Progenitor cell of endocrine pancreas (in vitro differentiated cells): ENCODE results near the gene SNED1. TPM values are rescaled to one million over a fixed set of nuclear protein-coding genes. Genes with fewer than 3 reads are reported as not detected.

Experiments used
- DNase-seq: peaks from one replicate; pipeline ENCODE4 v3.0.0; 2021; ENCODE audit warnings: low spot score; ENCODE audit not compliant: unreplicated experiment
- H3K27ac Mint-ChIP-seq: 2 replicates; pipeline ENCODE4 v1.8.0; 2021; ENCODE audit warnings: mild to moderate bottlenecking, moderate library complexity, mixed read lengths
- H3K27me3 Mint-ChIP-seq: 2 replicates; pipeline ENCODE4 v1.8.0; 2021; ENCODE audit warnings: mixed read lengths
- H3K36me3 Mint-ChIP-seq: 2 replicates; pipeline ENCODE4 v1.8.0; 2022; ENCODE audit warnings: mixed read lengths; ENCODE audit not compliant: insufficient read depth
- H3K4me1 Mint-ChIP-seq: 2 replicates; pipeline ENCODE4 v1.8.0; 2021; ENCODE audit warnings: low read depth, mixed read lengths
- H3K4me3 Mint-ChIP-seq: 2 replicates; pipeline ENCODE4 v1.8.0; 2021; ENCODE audit warnings: low read depth, mild to moderate bottlenecking, moderate library complexity, mixed read lengths
- H3K9me3 Mint-ChIP-seq: 2 replicates; pipeline ENCODE4 v1.8.0; 2021; ENCODE audit warnings: low read depth, mixed read lengths
- long read RNA-seq: library from polyadenylated mRNA; unstranded; transcript quantifications from one replicate; pipeline ENCODE4 v2.0.0, GENCODE V29; 2020
- total RNA-seq: library from RNA; stranded (reverse); gene quantifications from 2 replicates; pipeline ENCODE4 v1.2.1, GENCODE V29; 2021
- TF ChIP-seq, protein P1 (sequence below): fragments of 200-600 bp; sonication (generic); IDR thresholded peaks from one replicate; pipeline ENCODE4 v1.5.0; 2021; ENCODE audit warnings: antibody characterized with exemption, mild to moderate bottlenecking; ENCODE audit not compliant: unreplicated experiment

Gene SNED1
- total RNA-seq = 2.2 and 2.5 TPM in 2 replicates
- long read RNA-seq, partial matches to known transcripts = 0 of 3 reads
- long read RNA-seq, other reads (novel, unspliced or antisense) = 3 of 3 reads

DNA sequence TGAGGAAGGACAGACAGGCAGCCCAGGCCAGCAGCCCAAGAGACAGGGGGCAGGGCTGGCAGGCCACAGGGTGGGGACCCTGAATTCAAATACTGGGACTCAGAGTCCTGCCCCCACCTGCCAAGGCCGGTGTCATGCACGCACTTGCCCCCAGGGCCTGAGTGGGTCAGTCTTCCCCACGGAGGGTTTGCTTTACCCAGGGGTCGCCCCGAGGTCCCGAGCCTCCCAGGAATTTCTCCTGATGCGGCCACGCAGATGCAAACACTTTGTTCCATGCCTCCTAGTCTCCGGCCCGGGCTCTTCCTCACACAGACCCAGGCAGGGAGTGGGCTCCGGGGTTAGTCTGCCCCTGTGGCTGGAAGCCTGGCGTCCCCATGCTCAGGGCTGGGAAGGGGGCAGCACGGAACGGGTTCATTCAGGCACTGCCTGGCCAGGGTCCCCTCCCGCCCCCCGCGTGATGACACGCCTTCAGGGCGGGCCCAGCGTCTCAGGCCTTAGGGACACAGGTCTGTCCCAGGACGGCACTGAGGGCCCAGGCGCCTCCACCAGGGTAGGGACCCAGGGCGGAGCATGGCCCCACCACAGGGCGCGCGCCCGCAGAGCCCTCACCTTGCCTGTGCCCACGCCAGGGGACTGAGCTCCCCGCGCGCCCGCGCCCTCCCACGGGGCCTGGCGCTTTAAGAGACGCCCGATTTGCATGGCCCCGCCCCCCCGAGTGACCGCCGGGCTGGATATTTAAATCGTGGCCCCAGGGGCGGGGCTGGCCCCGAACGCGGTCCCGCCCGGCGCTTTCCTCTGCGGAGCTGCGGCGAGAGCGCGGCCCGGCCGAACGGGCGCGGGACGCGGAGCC is at the start of gene SNED1:
TSS of gene SNED1 (plus strand) at position 763 of the 850 bp plus-strand sequence. CDS start 220 bp downstream, outside the sequence.
- peak; percentile 65 for DNase-seq
- TF ChIP-seq, protein P1, sequence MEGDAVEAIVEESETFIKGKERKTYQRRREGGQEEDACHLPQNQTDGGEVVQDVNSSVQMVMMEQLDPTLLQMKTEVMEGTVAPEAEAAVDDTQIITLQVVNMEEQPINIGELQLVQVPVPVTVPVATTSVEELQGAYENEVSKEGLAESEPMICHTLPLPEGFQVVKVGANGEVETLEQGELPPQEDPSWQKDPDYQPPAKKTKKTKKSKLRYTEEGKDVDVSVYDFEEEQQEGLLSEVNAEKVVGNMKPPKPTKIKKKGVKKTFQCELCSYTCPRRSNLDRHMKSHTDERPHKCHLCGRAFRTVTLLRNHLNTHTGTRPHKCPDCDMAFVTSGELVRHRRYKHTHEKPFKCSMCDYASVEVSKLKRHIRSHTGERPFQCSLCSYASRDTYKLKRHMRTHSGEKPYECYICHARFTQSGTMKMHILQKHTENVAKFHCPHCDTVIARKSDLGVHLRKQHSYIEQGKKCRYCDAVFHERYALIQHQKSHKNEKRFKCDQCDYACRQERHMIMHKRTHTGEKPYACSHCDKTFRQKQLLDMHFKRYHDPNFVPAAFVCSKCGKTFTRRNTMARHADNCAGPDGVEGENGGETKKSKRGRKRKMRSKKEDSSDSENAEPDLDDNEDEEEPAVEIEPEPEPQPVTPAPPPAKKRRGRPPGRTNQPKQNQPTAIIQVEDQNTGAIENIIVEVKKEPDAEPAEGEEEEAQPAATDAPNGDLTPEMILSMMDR = no peak
- Mint-ChIP-seq H3K9me3 (no peaks in the 10 kb centered on the region), H3K27me3 (peaks cover 34% of the 10 kb centered on the region), H3K4me1 (peaks cover 18% of the 10 kb centered on the region), H3K27ac (no peak within 1 kb of the TSS), H3K4me3 (peak within 1 kb of the TSS; percentile 59), H3K36me3 (no peaks in the 10 kb centered on the region)

DNA sequence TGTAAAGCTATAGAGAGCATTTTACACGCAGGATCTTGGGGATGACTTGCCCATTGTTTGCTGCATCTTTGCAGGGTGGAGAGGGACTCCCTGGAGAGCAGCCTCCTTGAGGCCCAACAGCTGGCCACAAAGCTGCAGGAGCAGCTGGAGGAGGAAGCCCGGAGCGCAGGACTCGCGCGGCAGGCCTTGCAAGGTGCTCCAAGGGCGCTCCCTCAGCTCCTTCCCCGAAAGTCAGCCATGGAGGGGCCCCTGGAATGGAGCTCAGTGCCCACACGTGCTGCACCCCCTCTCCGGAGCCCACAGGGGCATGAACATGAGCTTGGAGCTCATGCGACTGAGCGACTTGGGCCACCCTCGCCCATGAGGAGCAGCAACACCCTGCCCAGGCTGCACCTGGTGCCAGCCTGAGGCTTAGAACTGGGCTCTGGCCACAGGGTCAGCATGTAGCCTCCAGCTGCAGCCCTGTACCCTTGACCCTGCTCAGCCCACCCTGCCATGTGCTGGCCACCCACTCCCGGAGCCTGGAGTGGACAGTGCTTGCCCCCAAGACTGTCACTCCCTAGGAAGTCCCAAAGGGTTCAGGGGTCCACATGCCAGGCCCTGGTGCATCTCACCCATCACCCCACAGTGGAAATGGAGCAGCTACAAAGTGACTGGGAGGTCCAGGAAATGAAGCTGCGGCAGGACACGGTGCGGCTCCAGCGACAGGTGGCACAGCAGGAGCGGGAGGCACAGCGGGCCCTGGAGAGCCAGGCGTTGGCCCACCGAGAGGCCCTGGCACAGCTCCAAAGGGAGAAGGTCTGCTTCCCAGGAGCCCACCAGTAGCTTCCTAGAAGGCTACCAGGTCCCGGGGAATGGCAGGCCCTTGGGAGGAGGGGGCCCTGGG is 49.3 kb upstream of the SNED1 start:
- TF ChIP-seq, protein P1 = no peak
- H3K36me3 Mint-ChIP-seq = no peaks in the 10 kb centered on the region
- no peaks in the 10 kb centered on the region for H3K4me1 Mint-ChIP-seq
- no peak for DNase-seq
- H3K9me3 Mint-ChIP-seq = no peaks in the 10 kb centered on the region
- no peak overlapping the region for H3K27ac Mint-ChIP-seq
- H3K4me3 Mint-ChIP-seq = no peak overlapping the region
- peaks cover 9% of the 10 kb centered on the region for H3K27me3 Mint-ChIP-seq

DNA sequence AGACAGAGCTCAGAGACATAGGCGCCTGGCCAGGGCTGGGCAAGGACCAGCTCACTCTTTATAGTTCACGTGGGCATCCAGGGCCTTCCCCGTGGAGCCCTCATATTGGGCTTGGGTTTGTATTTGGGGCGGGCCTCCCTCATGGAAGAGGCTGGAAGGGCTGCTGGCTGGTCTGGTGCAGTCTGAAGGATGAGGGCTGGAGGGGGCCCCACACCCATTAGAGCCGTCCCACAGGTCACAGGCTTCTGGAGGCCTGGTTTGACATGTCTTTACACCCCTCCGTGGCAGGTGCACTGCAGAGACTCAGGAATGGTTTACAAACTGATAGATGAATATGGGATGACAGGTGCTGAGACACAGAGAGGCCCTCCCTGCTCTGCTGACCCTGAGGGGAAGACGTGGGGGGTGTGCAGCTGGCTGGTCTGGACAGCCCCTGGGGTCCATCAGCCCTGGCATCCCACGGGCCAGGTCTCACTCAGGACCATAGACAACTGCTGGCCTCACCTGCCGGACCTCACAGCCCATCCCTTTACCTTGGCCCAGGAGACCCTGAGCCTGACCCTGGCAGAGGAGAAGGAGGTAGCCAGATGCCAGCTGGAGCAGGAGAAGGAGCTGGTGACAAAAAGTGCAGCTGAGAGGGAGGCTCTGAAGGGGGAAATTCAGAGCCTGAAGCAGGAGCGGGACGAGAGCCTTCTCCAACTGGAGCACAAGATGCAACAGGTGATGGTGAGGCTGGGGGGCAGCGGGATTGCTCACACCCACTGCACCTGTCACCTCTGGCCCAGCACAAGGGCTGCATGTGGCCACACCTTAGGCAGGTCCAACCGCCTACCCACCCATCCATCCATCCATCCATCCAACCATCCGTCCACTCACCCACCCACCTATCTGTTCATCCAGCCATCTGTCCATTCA is 48.4 kb upstream of the SNED1 start:
- peak; percentile 6 for DNase-seq

DNA sequence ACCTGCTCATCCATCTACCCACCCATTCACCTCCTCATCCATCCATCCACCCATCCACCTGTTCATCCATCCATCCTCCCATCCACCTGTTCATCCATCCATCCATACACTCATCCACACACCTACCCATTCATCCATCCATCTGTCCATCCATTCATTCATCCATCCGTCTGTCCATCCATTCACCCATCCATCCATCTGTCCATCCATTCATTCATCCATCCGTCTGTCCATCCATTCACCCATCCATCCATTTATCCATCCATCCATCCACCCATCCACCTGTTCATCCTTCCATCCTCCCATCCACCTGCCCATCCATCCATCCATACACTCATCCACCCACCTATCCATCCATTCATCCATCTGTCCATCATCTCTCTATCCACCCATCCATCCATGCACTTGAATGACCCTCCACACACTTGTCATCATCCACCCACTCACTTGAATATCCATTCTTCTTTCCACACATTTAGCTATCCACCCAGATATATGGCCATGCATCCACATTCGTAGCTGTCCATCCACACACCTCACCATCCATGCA is 47.3 kb upstream of the SNED1 start:
- H3K27ac Mint-ChIP-seq = no peak overlapping the region
- H3K36me3 Mint-ChIP-seq = no peaks in the 10 kb centered on the region
- H3K9me3 Mint-ChIP-seq = no peaks in the 10 kb centered on the region
- H3K4me3 Mint-ChIP-seq = no peak overlapping the region
- TF ChIP-seq, protein P1 = no peak
- H3K27me3 Mint-ChIP-seq = peaks cover 17% of the 10 kb centered on the region
- DNase-seq = no peak
- no peaks in the 10 kb centered on the region for H3K4me1 Mint-ChIP-seq

More for the DNA sequence above, 48.4 kb upstream of the SNED1 start:
- TF ChIP-seq, protein P1 = no peak
- Mint-ChIP-seq H3K9me3 (no peaks in the 10 kb centered on the region), H3K4me3 (no peak overlapping the region), H3K27ac (no peak overlapping the region), H3K36me3 (no peaks in the 10 kb centered on the region), H3K27me3 (peaks cover 18% of the 10 kb centered on the region), H3K4me1 (no peaks in the 10 kb centered on the region)
